HG02943 (cell line): ENCODE measurements around the gene MXD4.
"Not testable (repeated sequence)": the region's sequence is repeated elsewhere in the genome, so short reads cannot be mapped to it uniquely, and the experiment has no call there.

ENCODE experiments used
- ATAC-seq: cut with Tn5 transposase; IDR thresholded peaks from one replicate; pipeline ENCODE4 v1.9.1; 2021; ENCODE audit warnings: mild to moderate bottlenecking, low read depth, moderate library complexity; ENCODE audit not compliant: unreplicated experiment

The MXD4 gene

DNA sequence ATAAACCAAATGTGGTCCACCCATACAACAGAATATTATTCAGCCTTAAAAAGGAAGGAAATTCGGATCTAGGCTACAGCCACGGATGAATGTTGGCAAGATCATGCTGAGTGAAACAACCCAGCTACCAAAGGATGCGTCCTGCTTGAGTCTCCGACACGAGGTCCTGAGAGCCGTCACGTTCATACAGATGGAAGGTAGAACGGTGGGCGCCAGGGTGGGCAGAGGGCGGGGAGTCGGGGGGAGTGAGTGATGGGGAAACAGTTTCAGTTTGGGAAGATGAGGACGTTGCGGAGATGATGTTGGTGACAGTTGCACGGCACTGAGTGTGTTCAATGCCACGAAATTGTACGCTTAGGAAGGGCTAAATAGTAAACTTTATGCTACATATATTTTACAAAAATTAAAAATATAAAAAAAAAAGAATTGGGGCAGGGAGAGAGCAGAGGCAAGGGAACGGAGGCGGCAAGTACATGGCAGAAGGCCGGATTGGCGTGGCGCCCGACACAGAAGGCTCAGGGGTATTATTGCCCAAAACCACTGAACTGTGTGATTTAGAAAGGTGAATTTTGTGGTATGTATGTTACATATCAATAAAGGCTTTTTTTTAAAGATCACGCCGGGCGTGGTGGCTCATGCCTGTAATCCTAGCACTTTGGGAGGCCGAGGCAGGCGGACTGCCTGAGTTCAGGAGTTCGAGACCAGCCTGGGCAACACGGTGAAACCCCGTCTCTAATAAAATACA is 14.8 kb upstream of the MXD4 start:
- no peak for ATAC-seq

DNA sequence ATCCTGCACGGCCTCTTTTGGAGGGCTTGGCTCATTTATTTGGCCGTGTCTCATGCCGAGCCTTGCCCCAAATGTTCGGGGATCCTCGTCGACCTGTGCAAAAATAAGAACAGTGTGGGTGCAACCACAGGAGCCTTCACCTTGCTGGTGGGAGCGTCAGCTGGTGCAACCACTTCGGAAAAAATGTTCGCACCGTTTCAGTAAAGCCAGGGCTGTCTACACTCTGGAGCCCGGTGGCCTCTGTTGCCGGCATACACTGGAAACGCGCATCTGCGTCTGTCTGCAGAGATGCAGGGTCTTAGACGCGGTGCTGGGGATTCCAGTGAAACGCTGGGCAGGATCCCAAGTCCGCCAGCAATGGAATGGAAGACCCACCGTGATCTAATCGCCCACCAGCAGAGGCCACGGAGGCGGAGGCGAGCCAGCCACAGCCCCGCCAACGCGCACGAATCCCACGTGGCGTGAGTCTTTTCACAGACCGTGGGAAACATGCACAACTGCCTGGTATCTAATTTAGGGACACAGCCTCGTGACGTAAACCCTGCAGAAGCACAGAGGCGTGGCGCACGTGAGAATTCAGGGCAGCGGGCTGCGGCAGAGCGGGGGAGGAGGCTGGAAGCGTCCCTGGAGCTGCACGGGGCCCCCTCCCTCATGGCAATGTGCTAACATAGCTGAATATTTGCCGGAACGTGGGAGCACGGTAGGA is 13.8 kb upstream of the MXD4 start:
- no peak for ATAC-seq

DNA sequence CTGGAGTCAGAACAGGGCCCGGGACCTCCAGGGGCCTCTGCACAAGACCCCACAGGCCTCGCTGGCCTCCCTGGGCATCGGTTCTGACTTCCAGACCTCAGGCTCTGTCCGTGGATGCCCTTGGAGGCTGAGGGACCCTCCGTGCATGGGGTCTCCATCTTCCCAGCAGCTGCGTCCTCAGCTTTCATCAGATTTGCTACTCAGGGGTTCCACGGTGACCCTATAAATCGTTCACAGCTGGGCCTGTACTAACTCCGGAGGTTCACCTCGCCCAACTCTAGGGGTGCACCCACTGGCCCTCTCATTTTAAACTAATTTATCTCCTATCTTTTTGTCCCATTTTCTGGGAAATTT is 13.1 kb upstream of the MXD4 start:
- ATAC-seq, result not testable (repeated sequence)

DNA sequence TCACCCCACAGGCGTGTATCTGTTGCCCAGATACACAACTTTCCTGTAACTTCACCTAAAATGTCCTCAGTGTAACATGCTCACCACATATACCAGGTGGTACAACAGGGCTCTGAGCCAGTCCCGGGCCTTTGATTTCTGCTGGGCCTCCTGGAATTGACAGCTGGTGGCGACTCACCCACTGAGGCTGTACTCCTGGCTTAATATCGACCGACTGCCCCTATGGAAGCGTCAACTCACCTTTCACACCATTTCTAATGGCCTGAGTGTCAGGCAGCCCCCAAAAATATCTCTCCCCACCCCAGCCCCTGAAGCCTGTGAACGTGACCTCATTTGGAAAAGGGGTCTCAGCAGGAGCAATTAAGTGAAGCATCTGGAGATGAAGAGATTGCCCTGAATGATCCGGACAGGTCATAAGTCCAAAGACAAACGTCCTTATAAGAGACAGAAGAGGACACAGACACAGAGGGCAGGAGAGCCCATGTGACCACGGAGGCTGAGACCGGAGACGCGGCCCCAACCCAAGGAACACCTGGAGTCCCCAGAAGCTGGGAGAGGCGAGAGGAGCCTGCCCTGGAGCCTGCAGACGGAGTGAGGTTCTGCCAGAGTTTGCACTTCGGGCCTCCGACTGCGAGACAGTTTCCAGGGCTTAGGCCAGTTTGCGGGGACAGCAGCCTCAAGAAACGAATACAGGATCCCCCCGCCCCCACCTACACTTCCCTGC is 12.6 kb upstream of the MXD4 start:
- no peak for ATAC-seq

DNA sequence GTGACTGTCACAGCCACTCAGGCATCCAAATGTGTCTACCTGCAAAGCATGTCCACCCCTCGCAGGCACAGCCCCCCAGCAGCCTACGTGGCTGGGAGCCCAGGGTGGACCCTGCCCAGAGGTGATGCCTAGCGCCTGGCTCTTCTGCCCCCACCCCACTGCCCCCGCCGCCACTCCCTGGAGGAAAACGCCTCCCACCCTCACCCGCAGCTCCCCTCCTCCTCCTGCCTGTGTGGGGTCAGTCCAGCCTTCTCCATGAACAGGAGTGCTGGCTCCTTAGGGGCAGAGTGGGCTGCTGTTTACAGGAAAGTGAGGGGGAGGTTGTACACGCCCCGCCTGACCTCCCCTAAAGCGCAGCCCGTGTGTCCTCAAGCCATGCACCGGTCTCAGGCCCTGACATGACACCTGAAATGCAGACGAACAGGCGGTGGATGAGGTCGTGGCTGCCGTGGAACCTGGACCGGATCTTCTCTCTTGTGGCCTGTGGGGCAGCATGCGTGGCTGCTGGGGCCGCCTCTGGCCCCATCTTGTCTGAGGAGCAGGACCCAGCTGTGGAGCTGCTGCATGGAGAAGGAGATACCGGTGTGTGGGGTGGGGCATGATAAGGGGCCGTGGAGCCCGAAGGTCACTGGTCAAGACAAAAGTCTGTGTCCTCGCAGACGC is 11.9 kb upstream of the MXD4 start:
- ATAC-seq, result no peak

DNA sequence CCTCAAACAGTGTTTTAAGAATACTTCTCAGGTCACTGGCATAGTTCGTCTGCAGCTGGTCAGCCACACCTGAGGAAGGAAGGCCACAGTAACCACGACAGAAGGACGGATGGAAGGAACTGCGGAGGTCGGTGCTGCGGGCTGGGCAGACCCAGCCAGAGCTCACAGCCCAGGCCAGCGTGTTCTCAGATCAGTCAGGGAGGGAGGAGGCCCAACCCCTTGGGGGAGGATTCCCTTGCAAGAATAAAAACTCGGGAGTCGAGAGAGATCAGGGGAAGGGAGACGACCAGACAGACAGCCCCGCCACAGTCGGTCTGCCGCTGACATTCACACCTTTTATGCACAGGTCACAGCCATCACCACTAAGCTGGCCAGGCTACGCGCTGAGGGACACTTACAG is 11.3 kb upstream of the MXD4 start:
- ATAC-seq, result no peak

DNA sequence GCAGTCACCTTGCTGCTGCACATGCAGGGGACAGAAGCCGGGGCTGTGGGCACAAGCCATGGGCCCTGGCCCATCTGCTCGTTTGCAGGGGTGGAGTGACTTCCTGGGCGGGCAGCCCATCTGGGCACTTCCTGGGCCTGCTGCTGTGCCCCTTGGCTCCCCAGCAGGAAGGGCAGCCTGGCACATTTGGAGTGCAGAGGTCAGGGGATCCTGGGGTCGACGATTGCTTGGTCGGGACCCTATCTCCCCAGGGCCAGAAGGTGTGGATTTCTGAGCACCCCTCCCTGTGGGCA is 10.9 kb upstream of the MXD4 start:
- no peak for ATAC-seq

DNA sequence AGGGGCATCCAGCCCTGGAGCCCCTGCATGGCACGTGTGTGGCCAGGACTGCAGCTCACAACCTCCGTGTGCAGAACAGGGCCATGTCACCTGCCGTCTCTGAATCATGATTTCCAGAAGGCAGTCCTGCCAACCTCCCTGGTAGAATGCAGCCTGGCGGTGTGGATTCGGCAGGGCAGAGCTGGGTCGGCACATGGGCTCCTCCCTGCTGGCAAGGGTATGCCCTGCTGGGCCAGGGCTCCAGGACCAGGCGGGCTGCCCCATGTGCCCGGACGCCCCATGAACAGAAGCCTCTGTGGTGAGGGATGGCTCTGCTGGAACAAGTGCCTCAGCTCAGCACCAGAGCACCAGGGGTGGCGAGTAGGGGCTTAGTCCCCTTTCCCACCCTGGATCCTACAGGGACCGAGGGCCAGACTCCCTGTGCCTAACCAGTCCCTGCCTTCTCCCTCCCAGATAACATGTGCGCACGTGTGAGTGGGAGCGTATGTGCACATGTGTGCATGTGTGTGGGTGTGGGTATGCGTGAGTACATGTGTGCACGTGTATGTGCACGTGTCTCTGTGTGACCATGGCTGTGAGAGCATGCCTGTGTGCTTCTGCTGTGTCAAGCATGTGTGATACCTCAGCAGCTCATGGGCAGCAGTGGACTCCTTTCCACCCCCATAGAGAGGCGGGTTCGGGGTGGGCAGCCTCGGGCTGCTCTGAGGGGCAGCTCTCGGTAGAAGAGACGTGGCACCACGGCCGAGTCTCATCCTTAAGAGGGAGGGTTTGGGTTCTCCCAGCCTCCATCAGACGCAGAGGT is 10.3 kb upstream of the MXD4 start:
- ATAC-seq, result no peak

DNA sequence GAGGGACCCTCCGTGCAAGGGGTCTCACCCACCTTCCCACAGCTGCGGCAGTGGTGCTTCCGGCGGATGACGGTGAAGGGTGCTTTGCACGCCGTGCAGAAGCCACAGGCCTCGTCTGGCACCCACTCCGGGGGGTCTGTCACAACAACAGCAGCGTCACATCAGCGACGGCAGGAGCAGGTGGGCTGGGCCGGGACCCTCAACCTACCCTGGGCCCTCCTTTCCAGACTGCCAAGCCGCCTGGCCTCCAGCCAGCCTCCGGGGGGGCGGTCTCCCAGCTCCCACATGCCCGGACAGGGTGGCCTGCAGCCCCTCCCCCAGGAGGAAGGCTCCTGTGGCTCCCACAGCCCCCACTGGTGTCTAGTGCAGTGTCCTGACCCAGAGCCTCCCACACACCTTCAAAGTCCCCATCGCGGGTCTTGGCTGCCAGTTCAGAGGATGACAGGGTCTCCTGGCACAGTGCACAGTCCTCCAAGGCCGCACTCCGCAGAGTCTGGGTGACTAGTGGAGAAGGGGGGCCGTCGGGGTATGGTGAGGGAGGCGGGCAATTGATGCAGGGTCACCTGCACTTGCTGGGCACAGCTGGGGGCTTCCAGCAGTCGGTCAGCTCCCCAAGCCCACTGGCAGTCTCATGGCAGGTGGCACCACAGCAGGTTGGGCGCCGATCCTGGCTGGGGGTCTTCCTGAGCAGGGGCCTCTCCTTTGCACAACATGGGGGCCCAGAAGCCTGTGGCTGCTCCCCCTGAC is 9.5 kb upstream of the MXD4 start:
- ATAC-seq, result no peak

DNA sequence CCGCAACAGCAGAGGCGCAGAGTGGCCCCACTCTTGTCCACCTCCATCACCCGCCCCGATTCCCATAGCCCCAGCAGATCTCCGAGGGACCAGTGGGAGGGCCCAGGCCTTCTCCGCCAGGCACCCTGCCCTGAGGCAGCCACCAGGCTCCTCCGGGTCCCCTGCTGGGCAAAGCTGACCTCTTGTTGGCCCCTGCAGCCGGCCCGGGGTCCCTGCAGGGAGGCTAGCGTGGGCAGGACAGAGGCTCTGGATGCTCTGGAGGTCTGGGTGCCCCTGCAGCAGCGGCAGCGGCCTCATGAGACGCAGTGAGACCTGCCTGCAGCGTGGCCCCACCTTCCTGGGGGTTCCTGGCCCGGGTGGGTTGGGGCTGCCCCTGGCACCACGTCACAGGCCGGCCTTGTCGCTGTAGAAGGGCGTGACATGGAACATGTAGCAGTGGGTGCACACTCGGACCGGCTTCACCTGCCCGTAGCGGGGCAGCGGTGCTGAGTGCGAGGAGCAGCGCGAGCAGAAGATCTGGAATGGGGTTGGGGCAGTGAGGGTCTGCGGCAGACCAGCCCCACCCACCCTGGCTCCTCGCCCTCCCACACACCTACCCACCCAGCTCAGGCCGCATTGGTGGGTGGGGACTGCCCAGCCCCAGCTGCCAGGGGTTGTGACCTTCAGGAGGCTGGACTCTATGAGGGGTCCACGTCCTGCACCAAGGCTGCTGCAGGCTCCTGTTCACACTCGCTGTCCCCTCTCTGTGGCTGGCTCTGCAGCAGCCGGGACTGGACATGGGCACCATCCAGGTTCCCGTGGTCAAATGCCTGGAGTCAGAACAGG is 8.6 kb upstream of the MXD4 start:
- ATAC-seq, result no peak

DNA sequence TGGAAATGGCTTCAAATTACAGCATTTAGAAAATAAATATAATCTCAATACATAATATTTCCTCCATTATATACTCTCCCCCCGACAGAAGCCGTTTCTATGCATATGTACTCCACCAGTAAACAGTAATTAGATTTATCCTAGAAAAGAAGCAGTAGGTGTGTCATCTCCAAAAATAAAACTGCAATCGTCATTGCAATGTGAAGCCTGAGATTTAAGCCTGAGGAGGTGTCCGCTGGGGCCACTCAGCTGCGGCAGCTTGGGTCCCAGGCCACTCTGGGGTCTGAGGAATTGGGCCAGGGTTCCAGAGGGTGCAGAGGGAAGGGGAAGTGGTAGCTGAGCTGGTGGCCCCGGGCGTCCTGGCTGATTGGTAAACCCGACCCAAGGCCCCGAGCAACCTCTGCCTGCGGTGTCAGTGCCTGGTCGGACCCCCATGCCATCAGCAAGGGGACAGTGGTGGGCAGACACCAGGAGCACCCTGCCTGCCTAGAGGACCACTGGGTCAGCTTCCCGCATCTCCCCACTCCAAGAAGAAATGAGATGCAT is 7.8 kb upstream of the MXD4 start:
- ATAC-seq, result no peak

DNA sequence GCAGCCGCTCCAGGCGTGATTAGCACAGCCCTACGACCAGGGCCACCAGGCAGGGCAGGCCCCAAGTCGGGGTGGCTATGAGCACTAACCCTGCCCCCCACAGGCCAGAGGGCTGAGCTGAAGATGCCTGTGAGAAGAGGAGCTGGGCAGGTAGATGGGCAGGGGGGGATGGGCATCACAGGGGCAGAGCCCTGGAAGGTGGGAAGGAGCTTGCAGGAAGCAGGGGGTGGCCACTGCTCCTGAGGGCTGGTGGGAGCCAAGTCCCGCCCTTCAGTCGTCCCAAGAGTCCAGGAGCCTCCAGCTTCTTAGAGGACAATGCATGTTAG is 7.3 kb upstream of the MXD4 start:
- ATAC-seq, result no peak

DNA sequence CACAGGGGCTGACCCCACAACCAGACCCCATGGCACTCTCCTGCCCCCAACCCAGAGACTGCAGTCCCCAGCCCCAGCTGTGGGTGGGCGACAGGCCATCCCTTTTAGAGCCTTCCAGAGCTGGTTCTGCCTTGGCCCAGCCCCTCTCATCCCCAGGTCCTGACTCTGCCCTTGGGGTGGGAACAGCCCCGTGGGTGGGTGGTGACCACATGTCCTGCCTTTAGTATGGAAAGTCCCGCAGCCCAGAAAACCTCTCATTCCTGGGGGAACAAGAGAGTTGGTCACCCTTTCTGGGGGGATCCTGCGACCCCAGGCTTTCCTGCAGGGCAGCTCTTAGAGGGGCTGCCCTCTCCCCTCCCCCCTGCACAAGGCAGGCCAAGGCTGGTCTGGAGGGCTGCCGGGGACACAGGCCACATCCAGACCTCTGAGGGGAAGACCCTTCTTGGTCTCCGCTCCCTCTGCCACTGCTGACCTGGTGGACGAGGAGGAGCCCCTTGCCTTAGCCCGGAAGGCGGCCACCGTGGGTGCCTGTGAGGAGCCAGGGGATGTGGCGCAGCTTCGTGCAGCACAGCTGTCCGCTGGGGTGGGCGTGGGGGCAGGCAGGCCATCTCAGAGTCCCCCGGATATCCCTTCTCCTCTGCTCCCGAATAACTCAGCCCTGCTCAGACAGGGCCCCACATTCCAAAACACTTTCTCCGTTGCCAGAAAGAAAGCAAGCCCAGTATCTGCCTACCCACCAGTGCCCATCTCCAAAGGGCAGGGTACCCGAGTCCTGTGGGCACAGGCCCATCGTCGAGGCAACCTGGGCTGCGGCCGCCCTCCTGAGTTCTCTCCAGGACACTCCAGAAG is 6.7 kb upstream of the MXD4 start:
- no peak for ATAC-seq

DNA sequence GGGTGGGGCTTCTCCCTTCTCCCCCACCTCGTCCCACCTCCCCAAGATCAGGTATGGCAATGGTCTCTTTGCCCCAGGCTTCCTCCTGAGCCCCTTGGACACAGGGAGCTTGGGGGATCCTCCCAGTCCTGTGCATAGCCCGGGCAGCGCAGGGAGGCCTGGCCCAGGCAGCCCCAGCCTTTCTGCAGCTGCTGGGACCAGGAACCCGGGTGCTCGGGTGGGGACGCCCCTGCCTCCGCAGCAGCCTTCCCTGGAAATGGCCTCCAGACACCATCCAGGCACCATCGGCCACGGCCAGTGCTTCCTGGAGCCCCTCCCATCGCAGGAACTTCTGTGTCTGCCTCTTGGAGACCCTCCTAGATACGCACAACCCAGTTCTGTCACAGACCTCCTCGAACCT is 5.9 kb upstream of the MXD4 start:
- no peak for ATAC-seq

DNA sequence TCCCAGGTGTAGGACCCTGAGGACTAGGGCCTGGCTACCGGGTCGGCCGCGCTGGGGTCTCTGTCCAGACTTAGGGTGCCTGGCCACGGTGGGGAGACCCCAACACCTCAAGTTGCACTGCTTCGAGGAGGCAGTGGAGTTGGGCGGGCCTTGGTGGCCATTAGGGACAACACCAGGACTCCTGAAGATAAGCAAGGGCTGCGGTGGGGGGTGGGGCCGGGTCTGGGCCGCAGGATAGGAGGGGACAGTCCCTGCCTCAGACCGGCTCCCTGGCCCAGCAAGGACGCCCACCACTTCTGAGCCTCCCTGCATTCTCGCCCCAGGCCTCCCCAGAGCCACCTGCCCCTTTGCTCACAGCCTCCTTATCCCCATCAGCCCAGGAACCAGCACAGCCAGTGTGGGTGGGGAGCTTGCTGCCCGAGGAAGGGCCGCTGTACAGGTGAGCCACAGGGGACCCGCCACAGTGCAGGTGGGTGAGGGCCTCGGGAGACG is 5.5 kb upstream of the MXD4 start:
- no peak for ATAC-seq

DNA sequence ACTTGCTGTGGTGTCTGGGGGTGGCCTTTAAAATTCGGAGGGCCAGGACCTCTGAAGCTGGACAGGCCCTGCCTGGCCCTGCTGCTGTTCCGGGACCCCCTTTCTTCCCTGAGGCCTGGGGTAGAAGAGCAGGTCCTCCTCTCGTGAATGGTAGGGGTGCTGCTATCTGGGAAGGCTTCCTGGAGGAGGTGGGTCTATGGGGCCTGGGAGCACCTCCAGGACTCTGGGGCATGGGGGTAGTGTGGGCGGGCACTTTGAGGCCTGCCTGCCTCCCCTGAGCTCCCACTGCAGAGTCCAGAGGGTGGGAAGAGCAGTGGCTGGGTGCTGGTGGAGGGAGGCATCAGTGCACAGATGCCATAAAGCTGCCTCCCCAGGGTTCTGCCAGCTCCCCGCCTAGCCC is 4.9 kb upstream of the MXD4 start:
- no peak for ATAC-seq

DNA sequence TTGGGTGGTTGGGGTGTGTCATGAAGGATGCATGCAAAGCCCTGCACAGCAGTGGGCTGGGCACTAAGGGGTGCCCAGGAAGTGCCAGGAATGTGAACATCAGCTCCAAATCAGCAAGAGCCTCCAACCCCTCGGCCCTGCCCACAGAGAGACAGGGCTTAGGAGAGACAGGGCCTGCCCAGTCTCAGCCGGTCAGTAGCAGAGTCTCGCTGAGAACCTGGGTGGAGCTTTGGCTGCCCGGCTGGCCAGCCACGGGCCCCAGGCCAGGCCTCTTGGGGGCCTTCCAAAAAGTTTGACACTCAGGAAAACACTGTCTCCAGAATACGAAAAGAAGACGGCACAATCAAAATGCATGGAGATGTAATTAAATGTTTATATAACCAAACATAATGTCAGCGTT is 4.3 kb upstream of the MXD4 start:
- ATAC-seq, result no peak
